ENCODE data around the gene SLC8A1. TPM values are rescaled to one million over a fixed set of nuclear protein-coding genes. Genes with fewer than 3 reads are reported as not detected.

Gene SLC8A1
- polyA plus RNA-seq, 5 donors = 4.2 to 7.1 (median 5.4) TPM

GRCh38 chr2:40421631-40422297 lies 30.1 kb downstream of the SLC8A1 start:
- peak in 1 of 2 donors; percentile 29 for DNase-seq

- DNase-seq = no peak
Observed at GRCh38 chr2:40420478-40420877, 31.4 kb downstream of the SLC8A1 start.

- no peak for DNase-seq
Observed at GRCh38 chr2:40419364-40419762, 32.5 kb downstream of the SLC8A1 start.

GRCh38 chr2:40418614-40419363 lies 33.1 kb downstream of the SLC8A1 start:
- DNase-seq = peak; percentile 20 to 28

GRCh38 chr2:40416486-40416885 lies 35.4 kb downstream of the SLC8A1 start:
- DNase-seq = no peak

GRCh38 chr2:40415391-40415790 lies 36.5 kb downstream of the SLC8A1 start:
- no peak for DNase-seq

GRCh38 chr2:40412456-40412855 lies 39.4 kb downstream of the SLC8A1 start:
- DNase-seq = no peak

- no peak for DNase-seq
Observed at GRCh38 chr2:40410695-40411094, 41.2 kb downstream of the SLC8A1 start.

GRCh38 chr2:40409734-40410133 lies 42.2 kb downstream of the SLC8A1 start:
- no peak for DNase-seq

- DNase-seq = no peak
Observed at GRCh38 chr2:40406485-40407289, 45.2 kb downstream of the SLC8A1 start.

- DNase-seq = no peak
Observed at GRCh38 chr2:40405465-40405864, 46.4 kb downstream of the SLC8A1 start.

- no peak for DNase-seq
Observed at GRCh38 chr2:40404517-40404916, 47.4 kb downstream of the SLC8A1 start.

- DNase-seq = no peak
Observed at GRCh38 chr2:40403233-40403836, 48.6 kb downstream of the SLC8A1 start.

- no peak for DNase-seq
Observed at GRCh38 chr2:40401896-40402295, 50.0 kb downstream of the SLC8A1 start.

- DNase-seq = no peak
Observed at GRCh38 chr2:40400336-40400953, 51.4 kb downstream of the SLC8A1 start.

- no peak for DNase-seq
Observed at GRCh38 chr2:40397765-40398164, 54.1 kb downstream of the SLC8A1 start.

GRCh38 chr2:40396124-40396523 lies 55.8 kb downstream of the SLC8A1 start:
- DNase-seq = no peak

GRCh38 chr2:40395169-40396073 lies 56.5 kb downstream of the SLC8A1 start:
- DNase-seq = no peak

- DNase-seq = no peak
Observed at GRCh38 chr2:40394597-40394996, 57.3 kb downstream of the SLC8A1 start.

- DNase-seq = no peak
Observed at GRCh38 chr2:40394031-40394430, 57.9 kb downstream of the SLC8A1 start.

GRCh38 chr2:40388161-40388560 lies 63.7 kb downstream of the SLC8A1 start:
- no peak for DNase-seq

Data from right lung (tissue), 5 donors.